T-cell (primary cell): ENCODE measurements around the gene TET2. TPM values are rescaled to one million over a fixed set of nuclear protein-coding genes. Genes with fewer than 3 reads are reported as not detected.

Experiments
- ATAC-seq, 4 experiments: fragments of 200-7000 bp in 3 of 4; fragments of 150-1000 bp in 1 of 4; cut with Tn5 transposase; replicated peaks in 1 of 4; 1 replicate in 3 of 4; 2 replicates in 1 of 4; pipeline ENCODE4 v1.10.0; 2021; ENCODE audit warnings: moderate library complexity in 3 of 4, mild to moderate bottlenecking in 2 of 4, moderate number of reproducible peaks in 1 of 4
- CTCF ChIA-PET, 2 donors: fragments of 300-600 bp; sonication (Branson Sonifier 250); formaldehyde crosslinking; loops; one replicate each; lab custom pipeline; 2022; ENCODE audit warnings: antibody characterized with exemption in 2 of 2; lab: Charles Lee
- POLR2A ChIA-PET, 2 donors: fragments of 300-600 bp; sonication (Branson Sonifier 250); formaldehyde crosslinking; loops; one replicate each; lab custom pipeline; 2022; ENCODE audit warnings: antibody characterized with exemption in 2 of 2; lab: Charles Lee
- DNase-seq, 35 experiments: peaks; one replicate each; pipeline versions ENCODE4 v3.0.0 to v3.0.0-alpha.2; 2013 to 2023
- H3K27ac ChIP-seq: one replicate; pipeline ENCODE4 v1.5.1; 2013; ENCODE audit warnings: low read length
- H3K27me3 ChIP-seq, 2 experiments: replicated peaks in 1 of 2; 1 replicate in 1 of 2; 2 replicates in 1 of 2; pipeline versions ENCODE4 v1.6.1 to v1.7.0; 2013; ENCODE audit warnings: low read length in 1 of 2, mixed read lengths in 1 of 2; ENCODE audit not compliant: control insufficient read depth in 2 of 2, insufficient read depth in 2 of 2; ENCODE audit errors: extremely low read depth in 1 of 2
- H3K36me3 ChIP-seq, 2 donors: 1 replicate in 1 of 2; 2 replicates in 1 of 2; pipeline versions ENCODE4 v1.6.1 to v1.7.0; 2013; ENCODE audit warnings: low read length in 1 of 2; ENCODE audit not compliant: control insufficient read depth in 2 of 2, insufficient read depth in 1 of 2; ENCODE audit errors: extremely low read depth in 1 of 2
- H3K4me1 ChIP-seq, 2 experiments: 1 replicate in 1 of 2; 2 replicates in 1 of 2; pipeline versions ENCODE4 v1.6.1 to v1.7.0; 2013; ENCODE audit warnings: low read length in 2 of 2, mixed read lengths in 1 of 2; ENCODE audit not compliant: insufficient read depth in 2 of 2, control insufficient read depth in 1 of 2; ENCODE audit errors: extremely low read depth in 1 of 2
- H3K4me3 ChIP-seq, 2 donors: 1 replicate in 1 of 2; 2 replicates in 1 of 2; pipeline versions ENCODE4 v1.5.1 to v1.7.0; 2013; ENCODE audit warnings: mild to moderate bottlenecking in 2 of 2, low read length in 1 of 2, moderate library complexity in 1 of 2; ENCODE audit not compliant: control insufficient read depth in 1 of 2; ENCODE audit errors: extremely low read depth in 1 of 2
- H3K9me3 ChIP-seq: 2 replicates; pipeline ENCODE4 v1.7.0; 2013
- H3K27ac Mint-ChIP-seq, 2 donors: one replicate each; pipeline ENCODE4 v1.8.0; 2020 to 2021; ENCODE audit warnings: mild to moderate bottlenecking in 2 of 2, mixed read lengths in 2 of 2
- H3K27me3 Mint-ChIP-seq, 2 donors: one replicate each; pipeline ENCODE4 v1.8.0; 2021 to 2022; ENCODE audit warnings: mixed read lengths in 2 of 2
- H3K36me3 Mint-ChIP-seq: one replicate; pipeline ENCODE4 v1.8.0; 2021; ENCODE audit warnings: mixed read lengths
- H3K4me1 Mint-ChIP-seq, 3 donors: one replicate each; pipeline ENCODE4 v1.8.0; 2020 to 2022; ENCODE audit warnings: mixed read lengths in 3 of 3, mild to moderate bottlenecking in 1 of 3
- H3K4me3 Mint-ChIP-seq, 3 donors: one replicate each; pipeline ENCODE4 v1.8.0; 2020 to 2022; ENCODE audit warnings: mild to moderate bottlenecking in 3 of 3, mixed read lengths in 3 of 3, moderate library complexity in 3 of 3
- H3K9me3 Mint-ChIP-seq, 3 donors: one replicate each; pipeline ENCODE4 v1.8.0; 2020 to 2022; ENCODE audit warnings: mixed read lengths in 3 of 3
- WGBS: methylation state at CpG from one replicate; pipeline ENCODE4 v1.1.5; 2013; ENCODE audit warnings: missing lambda C conversion rate; ENCODE audit not compliant: insufficient coverage; 5-methylcytosine and 5-hydroxymethylcytosine counted together
- total RNA-seq, 35 experiments: library from RNA in 6 of 35; stranded (reverse) in 6 of 35; fragments of 120-200 nt in 1 of 35; gene quantifications; one replicate each; pipeline versions ENCODE4 v1.2.1 to v1.2.4 and lab custom pipeline; 2013 to 2026

Gene TET2
- total RNA-seq, 5 donors from 2014 or later (not counting 1 experiment from before 2014, with no cell fraction given) = 17.0 to 41.9 (median 18.6) TPM

DNA sequence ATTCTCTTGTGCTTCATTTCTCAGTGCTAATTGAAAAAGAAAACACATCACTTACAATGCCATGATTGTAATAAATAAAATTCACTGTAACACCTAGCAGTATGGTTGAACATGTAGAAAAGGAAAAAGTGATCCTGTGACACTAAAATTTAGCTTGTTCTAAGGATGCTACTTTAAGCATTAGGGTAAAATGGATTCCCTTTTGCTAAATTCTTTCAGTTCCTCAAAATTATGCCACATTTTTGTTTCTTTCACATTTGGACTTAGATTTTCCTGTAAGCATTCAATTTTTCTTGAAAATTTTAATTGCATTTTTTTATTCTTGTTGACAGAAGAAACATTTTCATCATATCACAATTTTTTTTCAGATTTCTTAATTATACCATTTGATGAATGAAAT lies 19.4 kb downstream of the TET2 start:
- Mint-ChIP-seq H3K27me3 (no peaks in the 10 kb centered on the region), H3K27ac (no peak overlapping the region), H3K36me3 (peaks cover 43% of the 10 kb centered on the region), H3K4me1 (peaks cover 35 to 42% (median 36%) of the 10 kb centered on the region in 3 donors), H3K4me3 (no peak overlapping the region), H3K9me3 (no peaks in the 10 kb centered on the region)
- Histone ChIP-seq H3K9me3 (no peaks in the 10 kb centered on the region), H3K27me3 (no peaks in the 10 kb centered on the region), H3K27ac (no peak overlapping the region), H3K36me3 (no peaks in the 10 kb centered on the region), H3K4me3 (no peak overlapping the region), H3K4me1 (no peaks in the 10 kb centered on the region)
- ATAC-seq (no peak), DNase-seq (no peak)
- CTCF ChIA-PET = no interaction called here
- POLR2A ChIA-PET = no interaction called here

GRCh38 chr4:105170711-105171110 lies 24.0 kb downstream of the TET2 start:
- CTCF ChIA-PET = no interaction called here
- H3K36me3 Mint-ChIP-seq = peaks cover 59% of the 10 kb centered on the region
- no peaks in the 10 kb centered on the region for H3K27me3 Mint-ChIP-seq

DNA sequence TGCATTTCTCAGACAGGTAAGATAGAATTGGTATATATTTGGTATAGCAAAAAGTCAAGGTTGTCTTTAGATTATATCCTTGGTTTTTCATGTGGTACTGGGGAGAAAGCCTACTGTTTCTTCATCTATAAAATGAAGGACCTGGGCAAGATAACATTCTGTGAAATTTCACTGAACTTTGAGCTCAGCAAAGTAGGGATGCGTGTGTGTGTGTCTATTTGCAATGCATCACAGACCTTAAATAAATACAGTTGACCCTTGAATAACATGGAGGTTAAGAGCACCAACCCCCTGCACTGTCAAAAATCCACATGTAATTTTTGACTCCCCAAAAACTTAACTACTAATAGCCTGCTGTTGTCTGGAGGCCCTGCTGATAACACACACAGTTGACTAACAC lies 25.2 kb downstream of the TET2 start:
- H3K9me3 ChIP-seq = peaks cover 2% of the 10 kb centered on the region
- H3K27me3 ChIP-seq = no peaks in the 10 kb centered on the region
- H3K36me3 ChIP-seq = no peaks in the 10 kb centered on the region
- ChIA-PET POLR2A (interaction anchor here in 1 of 2 donors (0.6 kb wide), 1 partner anchor 322 kb away, joined by 3 read pairs; no protein-coding TSS in a partner anchor), CTCF (no interaction called here)
- Mint-ChIP-seq H3K4me1 (peaks cover 20 to 28% (median 23%) of the 10 kb centered on the region in 3 donors), H3K27ac (no peak overlapping the region), H3K27me3 (no peaks in the 10 kb centered on the region), H3K4me3 (no peak overlapping the region), H3K36me3 (peaks cover 70% of the 10 kb centered on the region), H3K9me3 (peaks cover 4 to 12% (median 5%) of the 10 kb centered on the region in 3 donors)
- no CpG with 5 or more reads among the region's 1 CpG for WGBS
- DNase-seq (no peak), ATAC-seq (no peak)
- H3K4me1 ChIP-seq = no peaks in the 10 kb centered on the region
- no peak overlapping the region for H3K4me3 ChIP-seq
- H3K27ac ChIP-seq = no peak overlapping the region

More at GRCh38 chr4:105170711-105171110, 24.0 kb downstream of the TET2 start:
- Histone ChIP-seq H3K36me3 (no peaks in the 10 kb centered on the region), H3K27ac (no peak overlapping the region), H3K9me3 (peaks cover 2% of the 10 kb centered on the region), H3K4me1 (no peaks in the 10 kb centered on the region), H3K27me3 (no peaks in the 10 kb centered on the region), H3K4me3 (no peak overlapping the region)
- no peak for ATAC-seq
- no CpG with 5 or more reads among the region's 4 CpGs for WGBS
- Mint-ChIP-seq H3K27ac (no peak overlapping the region), H3K4me1 (peaks cover 20 to 27% (median 26%) of the 10 kb centered on the region in 3 donors), H3K4me3 (no peak overlapping the region), H3K9me3 (peaks cover 4 to 8% (median 5%) of the 10 kb centered on the region in 3 donors)
- no peak for DNase-seq
- POLR2A ChIA-PET = no interaction called here

DNA sequence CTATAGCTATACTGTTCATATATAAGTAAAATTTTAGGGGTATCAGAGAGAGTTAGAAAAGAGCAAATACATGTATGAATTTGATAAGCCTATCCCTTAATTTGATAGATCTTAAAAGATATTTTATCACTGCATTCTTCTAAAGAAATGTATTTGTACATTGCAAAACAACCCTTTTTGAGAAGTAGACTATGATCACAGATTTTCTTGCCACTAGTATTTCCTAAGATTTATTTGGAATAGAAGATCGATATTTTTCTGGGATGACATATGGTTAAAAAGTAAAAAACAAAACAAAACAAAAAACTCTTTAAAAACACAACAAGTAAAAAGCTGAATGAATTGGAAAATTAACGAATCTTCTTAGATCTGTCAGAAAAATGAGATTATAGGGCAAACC lies 27.4 kb downstream of the TET2 start:
- CTCF ChIA-PET = no interaction called here
- POLR2A ChIA-PET = interaction anchor here in 1 of 2 donors (0.6 kb wide), 1 partner anchor 300 kb away, joined by 4 read pairs; the partner anchor contains the start of gene PPA2
- Mint-ChIP-seq H3K4me3 (no peak overlapping the region), H3K36me3 (peaks cover 57% of the 10 kb centered on the region), H3K4me1 (peaks cover 16 to 25% (median 17%) of the 10 kb centered on the region in 3 donors), H3K9me3 (peaks cover 4 to 12% (median 5%) of the 10 kb centered on the region in 3 donors), H3K27ac (no peak overlapping the region), H3K27me3 (no peaks in the 10 kb centered on the region)
- Histone ChIP-seq H3K9me3 (peaks cover 2% of the 10 kb centered on the region), H3K4me3 (no peak overlapping the region), H3K27ac (no peak overlapping the region), H3K36me3 (no peaks in the 10 kb centered on the region), H3K4me1 (no peaks in the 10 kb centered on the region), H3K27me3 (no peaks in the 10 kb centered on the region)
- no peak for ATAC-seq
- WGBS = no CpG with 5 or more reads among the region's 2 CpGs
- no peak for DNase-seq

DNA sequence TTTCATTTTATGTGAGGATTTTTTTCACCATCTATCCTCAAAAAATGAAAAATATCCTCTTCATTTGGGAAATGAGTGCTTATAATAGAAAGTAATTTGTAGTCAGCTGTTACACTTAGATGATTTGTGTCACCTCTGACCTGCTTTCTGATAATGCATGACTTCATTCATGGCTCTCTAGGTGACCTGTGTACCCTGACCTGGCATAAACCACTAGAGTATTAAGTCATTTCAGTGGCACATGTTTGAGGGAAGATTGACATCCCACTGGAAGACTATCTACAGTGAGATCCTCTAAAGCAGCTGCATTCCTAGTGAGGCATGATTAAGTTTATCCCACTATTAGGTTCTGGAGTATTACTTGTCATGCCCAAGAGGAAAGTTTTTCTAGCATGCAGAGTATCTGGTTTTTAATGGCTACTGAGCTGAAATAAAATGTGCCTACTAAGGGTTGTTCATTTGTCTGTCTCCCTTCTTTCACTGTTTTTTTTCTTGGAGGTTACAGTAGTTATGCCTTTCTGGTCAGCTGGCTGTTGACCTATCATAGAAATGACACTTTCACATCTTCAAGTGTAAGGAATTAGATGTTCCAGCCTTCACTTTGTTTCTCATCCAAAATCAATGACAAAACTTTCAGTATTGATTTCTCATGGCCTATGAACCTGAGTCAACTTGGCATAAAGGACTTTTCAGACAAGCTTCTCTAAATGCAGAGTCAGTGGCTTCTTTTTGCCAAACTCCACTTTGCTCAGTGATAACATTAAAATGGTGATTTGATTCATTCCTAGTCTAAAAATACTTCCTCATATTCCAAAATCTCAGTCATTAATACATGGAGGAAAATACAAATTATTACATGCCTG lies 33.1 kb downstream of the TET2 start:
- no peak for DNase-seq
- peaks cover 0 to 12% (median 4%) of the 10 kb centered on the region in 3 donors for H3K9me3 Mint-ChIP-seq
- peaks cover 22 to 38% (median 26%) of the 10 kb centered on the region in 3 donors for H3K4me1 Mint-ChIP-seq
- H3K4me3 ChIP-seq = no peak overlapping the region
- H3K27ac Mint-ChIP-seq = no peak overlapping the region
- no peaks in the 10 kb centered on the region for H3K27me3 Mint-ChIP-seq
- H3K27ac ChIP-seq = no peak overlapping the region
- H3K4me1 ChIP-seq = peaks cover 3 to 4% of the 10 kb centered on the region in 2 experiments
- ATAC-seq = no peak
- ChIA-PET POLR2A (no interaction called here), CTCF (no interaction called here)
- H3K9me3 ChIP-seq = no peaks in the 10 kb centered on the region
- no peaks in the 10 kb centered on the region for H3K27me3 ChIP-seq
- H3K36me3 ChIP-seq = no peaks in the 10 kb centered on the region
- H3K4me3 Mint-ChIP-seq = no peak overlapping the region
- peaks cover 26% of the 10 kb centered on the region for H3K36me3 Mint-ChIP-seq

DNA sequence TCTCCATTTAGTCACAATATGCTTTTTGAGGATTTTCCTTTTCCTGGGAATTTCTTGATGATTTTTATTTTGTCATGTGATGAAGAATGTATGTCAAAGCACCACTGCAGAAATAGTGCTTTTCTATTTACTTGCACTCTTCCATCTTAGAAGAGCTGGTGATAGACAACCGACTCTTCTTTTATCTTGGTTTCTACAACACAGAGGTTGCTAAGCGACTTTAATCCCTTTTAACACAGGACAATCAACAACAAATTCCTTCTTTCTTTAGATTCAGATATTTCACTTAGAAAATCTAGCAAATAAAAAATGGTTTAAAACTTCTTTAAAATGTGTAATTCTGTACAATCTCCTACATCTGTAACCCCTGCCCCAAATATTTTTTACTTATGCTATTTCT lies 34.6 kb downstream of the TET2 start:
- H3K9me3 Mint-ChIP-seq = peaks cover 0 to 4% (median 0%) of the 10 kb centered on the region in 3 donors
- Histone ChIP-seq H3K4me3 (no peak overlapping the region), H3K9me3 (no peaks in the 10 kb centered on the region), H3K36me3 (no peaks in the 10 kb centered on the region), H3K4me1 (peaks cover 3 to 7% of the 10 kb centered on the region in 2 experiments), H3K27ac (no peak overlapping the region), H3K27me3 (no peaks in the 10 kb centered on the region)
- DNase-seq = peak in 1 of 35 experiments; percentile 6
- no peak for ATAC-seq
- CTCF ChIA-PET = no interaction called here
- no peak overlapping the region for H3K27ac Mint-ChIP-seq
- no peak overlapping the region for H3K4me3 Mint-ChIP-seq
- peaks cover 13% of the 10 kb centered on the region for H3K36me3 Mint-ChIP-seq
- H3K27me3 Mint-ChIP-seq = no peaks in the 10 kb centered on the region
- WGBS = 93% methylated on average over 2 of the region's 2 CpGs
- POLR2A ChIA-PET = no interaction called here
- peaks cover 29 to 33% (median 30%) of the 10 kb centered on the region in 3 donors for H3K4me1 Mint-ChIP-seq
